Keratinocyte (primary cell): Measurements from ENCODE around the gene HEXD.

Source experiments
- CTCF ChIP-seq, 3 experiments: IDR thresholded peaks in 1 of 3; conservative IDR thresholded peaks in 1 of 3; optimal IDR thresholded peaks in 1 of 3; 2 replicates in 2 of 3; 3 replicates in 1 of 3; pipeline versions ENCODE3 to v1.5.1; 2011; ENCODE audit warnings: low read length in 3 of 3, mild to moderate bottlenecking in 3 of 3, moderate library complexity in 2 of 3, control low read depth in 1 of 3, inconsistent platforms in 1 of 3; ENCODE audit not compliant: insufficient read depth in 2 of 3; ENCODE audit errors: extremely low read depth in 1 of 3
- EZH2 ChIP-seq: IDR thresholded peaks from one replicate; pipeline ENCODE4 v1.6.1; 2012; ENCODE audit warnings: inconsistent platforms, mild to moderate bottlenecking, low read length, moderate library complexity

GRCh38 chr17:82408938-82409318, 9.2 kb upstream of the HEXD start:
- TF ChIP-seq CTCF (optimal IDR thresholded peaks at IDR 0.05 in 1 of 3, IDR thresholded peaks at IDR 0.05 in 1 of 3, conservative IDR thresholded peaks at IDR 0.05 in 1 of 3; ENCODE audit: extremely low read depth in 1 of 3, insufficient read depth in 2 of 3, low read length in 3 of 3) (no peak), EZH2 (no peak)
